BE2C (cell line): ENCODE results near the gene DRD5.
"Not testable (repeated sequence)": the region's sequence is repeated elsewhere in the genome, so short reads cannot be mapped to it uniquely, and the experiment has no call there.

Experiments
- DNase-seq: peaks from one replicate; pipeline ENCODE4 v3.0.0-alpha.2; 2020
- H3K27me3 ChIP-seq: fragments of 250-450 bp; sonication (Bioruptor Pico); 2 replicates; pipeline ENCODE4 v1.5.1; 2020; ENCODE audit warnings: mild to moderate bottlenecking
- H3K36me3 ChIP-seq: fragments of 250-450 bp; sonication (Bioruptor Pico); 2 replicates; pipeline ENCODE4 v1.5.1; 2020; ENCODE audit warnings: mild to moderate bottlenecking
- H3K4me1 ChIP-seq: fragments of 250-450 bp; sonication (Bioruptor Pico); 2 replicates; pipeline ENCODE4 v1.5.1; 2020
- H3K4me3 ChIP-seq: 2 replicates; pipeline ENCODE4 v1.5.1; 2011; ENCODE audit warnings: low read depth, low read length
- H3K9me3 ChIP-seq: fragments of 250-450 bp; sonication (Bioruptor Pico); 2 replicates; pipeline ENCODE4 v1.5.1; 2020
- TF ChIP-seq, protein P1 (sequence below): IDR thresholded peaks from 2 replicates; pipeline ENCODE4 v1.5.1; 2012; ENCODE audit warnings: mild to moderate bottlenecking, low read depth, low read length

The DRD5 gene

DNA sequence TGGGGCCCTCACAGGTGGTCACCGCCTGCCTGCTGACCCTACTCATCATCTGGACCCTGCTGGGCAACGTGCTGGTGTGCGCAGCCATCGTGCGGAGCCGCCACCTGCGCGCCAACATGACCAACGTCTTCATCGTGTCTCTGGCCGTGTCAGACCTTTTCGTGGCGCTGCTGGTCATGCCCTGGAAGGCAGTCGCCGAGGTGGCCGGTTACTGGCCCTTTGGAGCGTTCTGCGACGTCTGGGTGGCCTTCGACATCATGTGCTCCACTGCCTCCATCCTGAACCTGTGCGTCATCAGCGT lies 652 bp downstream of the DRD5 start:
- TF ChIP-seq, protein P1, sequence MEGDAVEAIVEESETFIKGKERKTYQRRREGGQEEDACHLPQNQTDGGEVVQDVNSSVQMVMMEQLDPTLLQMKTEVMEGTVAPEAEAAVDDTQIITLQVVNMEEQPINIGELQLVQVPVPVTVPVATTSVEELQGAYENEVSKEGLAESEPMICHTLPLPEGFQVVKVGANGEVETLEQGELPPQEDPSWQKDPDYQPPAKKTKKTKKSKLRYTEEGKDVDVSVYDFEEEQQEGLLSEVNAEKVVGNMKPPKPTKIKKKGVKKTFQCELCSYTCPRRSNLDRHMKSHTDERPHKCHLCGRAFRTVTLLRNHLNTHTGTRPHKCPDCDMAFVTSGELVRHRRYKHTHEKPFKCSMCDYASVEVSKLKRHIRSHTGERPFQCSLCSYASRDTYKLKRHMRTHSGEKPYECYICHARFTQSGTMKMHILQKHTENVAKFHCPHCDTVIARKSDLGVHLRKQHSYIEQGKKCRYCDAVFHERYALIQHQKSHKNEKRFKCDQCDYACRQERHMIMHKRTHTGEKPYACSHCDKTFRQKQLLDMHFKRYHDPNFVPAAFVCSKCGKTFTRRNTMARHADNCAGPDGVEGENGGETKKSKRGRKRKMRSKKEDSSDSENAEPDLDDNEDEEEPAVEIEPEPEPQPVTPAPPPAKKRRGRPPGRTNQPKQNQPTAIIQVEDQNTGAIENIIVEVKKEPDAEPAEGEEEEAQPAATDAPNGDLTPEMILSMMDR: no peak
- no peak for DNase-seq
- H3K9me3 ChIP-seq: no peaks in the 10 kb centered on the region
- H3K4me3 ChIP-seq: no peak overlapping the region
- H3K27me3 ChIP-seq: no peaks in the 10 kb centered on the region
- no peaks in the 10 kb centered on the region for H3K4me1 ChIP-seq
- no peaks in the 10 kb centered on the region for H3K36me3 ChIP-seq

DNA sequence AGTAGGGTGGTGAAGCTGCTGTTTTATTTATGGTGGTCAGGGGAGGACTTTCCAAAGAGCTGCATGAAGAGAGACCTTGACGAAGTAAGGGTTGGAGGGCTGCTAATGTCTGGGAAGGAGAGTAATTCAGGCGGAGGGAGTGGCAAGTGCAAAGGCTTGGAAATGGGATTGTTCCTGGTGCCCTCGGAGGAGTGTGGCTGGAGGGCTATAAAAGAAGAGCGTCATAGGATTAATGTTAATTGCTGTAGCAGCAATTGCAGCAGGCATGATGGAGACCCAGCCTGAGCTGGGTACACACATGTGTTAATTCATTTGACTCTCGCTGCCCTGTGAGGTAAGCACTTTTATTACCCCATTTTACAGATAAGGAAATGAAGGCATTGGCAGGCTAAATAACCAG lies 4.5 kb downstream of the DRD5 start:
- DNase-seq, H3K27me3 ChIP-seq, H3K36me3 ChIP-seq, H3K4me1 ChIP-seq, H3K4me3 ChIP-seq, H3K9me3 ChIP-seq: not testable (repeated sequence)

DNA sequence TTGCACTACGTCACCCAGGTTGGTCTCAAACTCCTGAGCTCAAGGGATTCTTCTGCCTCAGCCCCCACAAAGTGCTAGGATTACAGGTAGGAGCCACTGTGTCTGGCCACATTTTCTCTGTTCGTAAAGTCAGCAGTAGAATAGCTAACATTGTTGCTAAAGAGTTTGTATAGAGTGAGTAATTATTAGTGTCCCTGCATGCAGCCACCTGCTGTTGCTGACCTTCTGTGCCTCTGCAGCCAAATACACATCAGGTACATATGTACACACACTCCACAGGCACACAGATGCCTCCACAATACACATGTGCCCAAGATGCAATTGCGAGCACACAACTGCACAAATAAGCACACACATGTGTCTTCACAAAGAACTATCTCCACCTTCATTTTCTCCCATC lies 10.9 kb downstream of the DRD5 start:
- DNase-seq: no peak
- Histone ChIP-seq H3K36me3 (no peaks in the 10 kb centered on the region), H3K4me3 (no peak overlapping the region), H3K9me3 (no peaks in the 10 kb centered on the region), H3K4me1 (no peaks in the 10 kb centered on the region), H3K27me3 (no peaks in the 10 kb centered on the region)
- TF ChIP-seq, protein P1: no peak

DNA sequence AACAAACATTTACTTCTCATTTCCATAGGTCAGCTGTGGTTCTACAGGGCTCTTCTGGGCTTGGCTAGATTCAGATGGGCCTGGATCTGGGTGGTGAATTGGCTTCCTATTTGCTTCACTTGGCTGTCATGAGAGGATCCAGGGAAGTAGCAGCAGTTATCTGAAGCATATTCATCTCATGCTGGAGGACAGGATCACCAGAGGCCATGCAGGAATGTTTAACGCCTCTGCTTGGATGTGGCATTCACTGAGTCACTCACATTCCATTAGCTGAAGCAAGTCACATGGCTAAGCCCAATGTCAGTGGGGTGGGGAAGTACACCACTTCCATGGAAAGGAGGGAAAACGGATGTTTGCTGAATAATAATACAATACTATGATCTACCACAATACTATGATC lies 15.2 kb downstream of the DRD5 start:
- not testable (repeated sequence) for H3K27me3 ChIP-seq, H3K9me3 ChIP-seq, H3K36me3 ChIP-seq, DNase-seq, H3K4me3 ChIP-seq, H3K4me1 ChIP-seq

DNA sequence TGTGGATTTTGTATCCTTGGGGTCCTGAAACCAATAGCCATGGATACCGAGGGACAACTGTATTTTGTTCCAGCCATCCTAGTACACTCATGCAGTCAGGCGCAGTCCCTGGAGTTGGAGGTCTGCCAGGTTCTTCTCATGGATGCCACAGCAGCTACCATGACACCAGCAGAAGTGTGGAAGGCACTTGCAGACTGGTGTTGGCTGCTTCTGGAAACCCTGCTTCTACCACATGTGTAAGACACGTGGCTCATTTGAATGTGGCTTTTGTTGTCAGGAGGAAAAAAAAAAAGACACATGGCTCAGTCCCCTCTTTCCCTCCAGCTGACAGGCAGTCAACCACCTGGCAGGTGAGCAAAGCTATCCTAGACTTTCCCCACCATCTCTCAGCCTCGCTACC lies 19.4 kb downstream of the DRD5 start:
- Histone ChIP-seq H3K4me1 (no peaks in the 10 kb centered on the region), H3K9me3 (no peaks in the 10 kb centered on the region), H3K36me3 (no peaks in the 10 kb centered on the region), H3K27me3 (no peaks in the 10 kb centered on the region), H3K4me3 (no peak overlapping the region)
- TF ChIP-seq, protein P1: no peak
- DNase-seq: no peak

DNA sequence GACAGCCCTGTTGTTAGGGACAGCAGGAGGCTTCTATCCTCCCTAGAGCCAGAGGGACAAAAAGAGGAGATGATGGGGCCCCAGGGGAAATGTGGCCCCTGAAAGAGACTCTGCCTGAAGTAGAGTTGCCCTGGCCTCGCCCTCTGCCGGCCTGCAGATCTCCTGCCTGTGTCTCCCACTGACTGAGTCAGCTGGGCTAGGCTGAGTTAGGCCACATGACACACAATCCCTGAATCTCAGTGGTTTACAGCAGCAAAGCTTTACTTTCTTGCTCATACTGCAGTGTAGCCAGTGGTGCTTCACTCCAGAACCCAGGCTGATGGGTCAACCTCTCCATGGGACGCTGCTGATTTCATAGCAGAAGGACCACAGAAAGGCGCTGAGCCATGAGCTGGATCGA lies 23.5 kb downstream of the DRD5 start:
- Histone ChIP-seq H3K4me3 (no peak overlapping the region), H3K4me1 (no peaks in the 10 kb centered on the region), H3K36me3 (no peaks in the 10 kb centered on the region), H3K9me3 (no peaks in the 10 kb centered on the region), H3K27me3 (no peaks in the 10 kb centered on the region)
- no peak for DNase-seq
- TF ChIP-seq, protein P1: no peak

DNA sequence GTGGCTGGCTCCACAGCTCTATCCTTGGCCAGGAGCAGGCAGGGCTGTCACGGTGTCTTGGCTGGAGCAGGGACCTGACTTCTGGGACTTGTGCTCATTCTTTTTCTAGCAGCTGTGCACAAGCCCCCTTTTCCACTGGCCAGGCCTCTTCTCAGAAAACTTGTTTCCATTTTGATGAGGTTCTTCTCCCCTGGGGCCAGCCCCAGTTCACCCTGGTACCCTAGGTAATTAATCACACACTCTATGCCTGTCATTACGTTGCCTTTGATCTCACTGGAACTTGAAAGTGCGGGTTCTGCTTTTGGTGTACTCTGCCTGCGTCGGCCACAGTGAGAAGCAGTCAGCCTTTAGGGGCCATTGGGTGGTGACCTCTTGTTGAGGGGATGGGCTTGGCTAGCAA lies 26.6 kb downstream of the DRD5 start:
- Histone ChIP-seq H3K4me1 (no peaks in the 10 kb centered on the region), H3K36me3 (no peaks in the 10 kb centered on the region), H3K9me3 (no peaks in the 10 kb centered on the region), H3K4me3 (no peak overlapping the region), H3K27me3 (no peaks in the 10 kb centered on the region)
- TF ChIP-seq, protein P1: no peak
- DNase-seq: no peak
